ENCODE measurements around the gene ERFL.
A peak's percentile ranks its signal among the peaks of the same experiment; 100 is the strongest.

ERFL gene

GRCh38 chr19:41859618-41860418 is 68.4 kb downstream of the ERFL start, which contains the start of gene RPS19:
Gene RPS19, plus strand, starts transcription at chr19:41860255. Its CDS starts 520 bp downstream, at chr19:41860775.
- DNase-seq (ENCODE audit: low read depth in 2 of 2) = peak; percentile 96 to 97

- DNase-seq (ENCODE audit: low read depth in 2 of 2) = no peak
These were observed 69.0 kb downstream of the ERFL start for GRCh38 chr19:41859213-41859617.
